Lung microvascular endothelial cell (primary cell): ENCODE measurements around the gene SERBP1. TPM values are rescaled to one million over a fixed set of nuclear protein-coding genes. Genes with fewer than 3 reads are reported as not detected.
"Not testable (repeated sequence)": the region's sequence is repeated elsewhere in the genome, so short reads cannot be mapped to it uniquely, and the experiment has no call there.

Experiments
- DNase-seq, 2 donors: peaks; one replicate each; pipeline versions ENCODE4 v3.0.0 to v3.0.0-alpha.2; 2010; ENCODE audit warnings: low read depth in 2 of 2
- total RNA-seq: library from RNA; depleted of rRNA; stranded (reverse); fragments of >200 nt; gene quantifications from 2 replicates; pipeline ENCODE4 v1.2.1, GENCODE V29; 2014

The SERBP1 gene
- 112 and 120 TPM in 2 replicates for total RNA-seq

DNA sequence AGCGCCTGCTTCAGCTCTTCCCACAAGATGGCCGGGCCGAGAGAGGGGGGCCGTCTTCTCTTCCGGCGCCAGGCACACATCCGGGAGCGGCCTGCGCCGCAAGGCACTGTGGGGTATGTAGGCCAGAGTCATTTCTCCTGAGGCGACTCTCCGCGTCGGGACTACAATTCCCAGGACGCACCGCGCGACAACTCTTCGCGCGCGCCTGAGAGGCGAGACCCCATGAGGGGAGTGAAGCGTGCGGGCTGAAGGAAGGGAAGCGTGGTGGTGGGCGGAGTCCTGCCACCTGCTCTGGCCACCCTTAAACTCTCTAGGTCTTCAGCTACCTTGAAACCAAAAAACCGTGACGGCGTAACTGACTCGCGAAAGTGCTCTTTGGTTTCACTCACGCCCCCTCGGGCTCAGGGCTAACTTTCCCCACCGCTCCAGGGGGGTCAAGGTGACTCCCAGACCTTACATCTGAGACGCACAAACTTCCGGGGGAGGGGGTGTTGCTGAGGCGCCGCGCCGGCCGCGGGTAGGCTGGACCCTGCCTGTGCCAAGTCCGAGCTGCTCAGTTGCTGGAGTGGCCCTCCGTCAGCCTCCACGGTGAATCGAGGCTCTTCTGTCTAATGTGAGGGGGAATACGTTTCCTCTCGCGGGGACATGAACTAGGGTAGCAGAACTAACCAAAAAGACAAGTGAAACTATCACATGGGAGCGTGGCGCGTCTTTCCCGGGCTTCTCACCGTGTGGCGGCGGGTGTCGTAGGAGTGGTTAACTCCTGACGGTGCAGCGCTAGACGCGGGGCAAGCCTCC lies at the start of gene SERBP1:
TSS of gene SERBP1 (minus strand) at position 45 of the 798 bp plus-strand sequence. CDS start 102 bp downstream, outside the sequence.
- peak; percentile 98 for DNase-seq

DNA sequence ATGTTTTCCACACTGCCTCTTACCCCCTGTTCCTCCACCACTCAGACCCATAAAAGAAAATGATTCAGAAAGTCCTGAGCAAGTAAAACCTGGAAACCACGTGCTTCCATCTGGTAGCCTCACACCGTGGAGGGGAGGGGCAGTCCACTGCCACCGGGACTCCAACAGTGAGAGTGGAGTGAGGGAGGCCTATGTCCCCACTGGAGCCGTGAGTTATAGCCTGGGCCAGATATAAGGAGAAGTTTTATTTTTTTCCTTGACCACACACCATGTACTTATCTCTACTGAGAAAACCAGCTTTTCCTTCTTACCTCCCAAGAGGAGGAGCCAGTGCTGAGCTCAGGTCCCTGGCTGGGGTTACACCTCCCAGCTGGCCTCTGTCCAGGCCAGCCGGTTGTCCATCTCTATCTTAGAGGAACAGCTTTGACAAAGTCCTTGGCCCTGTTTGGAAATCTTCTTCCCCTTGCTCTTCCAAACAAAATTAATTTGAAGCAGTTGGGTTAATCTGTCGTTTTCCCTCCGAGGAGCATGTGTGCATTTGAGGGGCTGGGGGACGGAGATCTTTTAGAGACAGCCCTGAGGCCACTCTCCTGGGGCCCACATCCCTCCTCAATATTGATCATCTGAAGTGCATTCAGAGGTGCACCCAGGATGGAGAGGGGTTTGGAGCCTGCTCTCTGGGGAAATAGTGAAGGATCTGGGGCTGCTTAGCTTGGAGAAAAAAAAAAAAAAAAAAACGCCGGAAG lies 49.1 kb upstream of the SERBP1 start:
- DNase-seq: peak; percentile 7 to 49

DNA sequence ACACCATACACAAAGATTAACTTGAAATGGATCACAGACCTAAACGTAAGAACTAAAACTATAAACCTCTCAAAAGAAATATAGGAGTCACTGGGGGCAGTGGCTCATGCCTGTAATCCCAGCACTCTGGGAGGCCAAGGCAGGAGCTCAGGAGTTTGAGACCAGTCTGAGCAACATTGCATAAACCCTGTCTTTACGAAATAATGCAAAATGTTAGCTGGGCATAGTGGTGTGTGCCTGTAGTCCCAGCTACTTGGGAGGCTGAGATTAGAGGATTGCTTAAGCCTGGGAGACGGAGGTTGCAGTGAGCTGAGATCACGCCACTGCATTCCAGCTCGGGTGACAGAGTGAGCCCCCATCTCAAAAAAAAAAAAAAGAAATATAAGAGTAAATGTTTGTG lies 46.7 kb upstream of the SERBP1 start:
- no peak for DNase-seq

DNA sequence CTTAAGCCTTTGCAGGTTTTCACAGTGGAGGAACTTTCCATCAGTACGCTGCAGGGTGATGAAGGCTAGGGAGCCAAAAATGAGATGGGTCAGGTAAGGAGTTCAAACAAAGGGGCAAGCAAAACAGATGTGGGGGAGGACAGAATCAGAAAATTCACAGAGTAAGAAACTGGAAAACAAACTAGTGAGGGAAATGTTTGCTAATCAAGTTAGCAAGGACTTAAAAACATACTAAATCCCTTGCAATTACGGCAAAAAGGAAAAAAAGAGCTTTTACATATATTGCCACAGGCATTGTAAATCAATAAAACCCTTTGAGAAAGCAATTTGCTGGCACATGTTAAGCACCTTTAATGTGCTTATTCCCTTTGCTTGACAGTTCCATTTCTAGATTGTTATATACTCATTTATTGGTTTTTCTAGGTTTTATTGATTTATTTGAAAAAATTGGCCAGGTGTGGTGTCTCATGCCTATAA lies 45.8 kb upstream of the SERBP1 start:
- DNase-seq: no peak

DNA sequence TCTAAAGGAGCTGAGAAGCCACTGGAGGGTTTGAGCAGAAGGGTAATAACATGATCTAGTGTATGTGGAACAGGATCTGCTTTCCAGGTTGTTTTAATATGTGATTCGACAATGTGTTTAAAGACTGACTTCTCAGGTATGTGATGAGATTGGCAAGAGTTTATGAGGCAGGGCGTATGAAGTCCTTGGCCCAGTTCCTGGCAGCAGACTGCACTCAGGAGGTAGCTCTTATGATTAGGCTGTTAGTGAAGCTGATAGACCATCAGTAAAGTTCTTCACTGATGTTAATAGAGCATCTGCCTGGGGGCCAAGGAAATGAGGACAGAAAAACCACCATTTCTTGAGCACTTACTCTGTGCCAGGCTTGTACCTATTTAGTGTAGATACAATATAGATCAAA lies 41.9 kb upstream of the SERBP1 start:
- no peak for DNase-seq

DNA sequence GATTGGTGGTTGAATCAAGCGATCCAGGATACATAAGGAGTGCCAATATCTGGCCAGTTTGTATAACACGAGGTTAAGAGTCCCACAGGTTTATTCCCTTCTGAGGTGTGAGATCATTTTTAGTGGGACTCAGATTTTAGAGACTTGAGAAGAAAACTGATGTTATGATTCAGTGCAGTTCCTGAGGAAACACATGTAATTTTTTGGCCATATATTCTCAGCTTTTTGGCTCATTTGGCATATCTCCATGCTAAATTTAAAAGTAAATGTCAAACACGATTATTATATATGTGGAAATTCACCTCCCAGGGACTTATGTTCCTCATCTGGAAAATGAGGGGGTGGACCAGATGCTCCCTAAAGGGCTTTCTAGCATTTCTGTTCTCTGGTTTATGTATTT lies 39.2 kb upstream of the SERBP1 start:
- DNase-seq: peak; percentile 41 to 76

DNA sequence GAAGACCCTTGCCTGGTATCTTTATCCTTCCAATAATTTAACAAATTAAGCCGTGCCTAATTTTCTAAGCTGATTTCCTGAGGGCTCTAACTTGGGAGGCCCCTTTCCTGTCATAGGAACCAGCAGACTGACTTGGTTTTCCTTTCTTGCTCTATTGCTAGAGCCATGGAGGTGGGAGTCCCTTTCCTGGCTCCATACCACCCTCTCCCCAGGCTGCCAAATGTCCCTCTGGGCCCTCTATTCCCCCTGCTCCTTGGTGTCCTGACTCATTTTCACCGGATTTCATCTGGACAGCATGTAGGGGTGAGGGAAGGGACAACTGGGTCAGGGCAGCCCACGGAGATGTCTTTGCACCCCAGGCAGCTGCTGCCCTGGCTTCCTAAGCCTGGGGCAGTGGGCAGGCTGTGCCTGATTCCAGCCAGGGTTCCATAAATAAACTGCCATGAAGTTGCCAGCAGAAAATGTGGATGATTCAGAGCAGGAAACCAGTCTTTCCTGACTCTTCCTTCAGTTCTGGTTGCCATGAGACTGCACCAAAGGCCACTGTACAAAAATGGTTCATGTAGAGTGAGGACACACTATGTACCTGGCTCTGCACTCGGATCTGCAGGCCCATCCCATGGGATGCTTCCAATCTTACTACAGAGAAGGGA lies 38.0 kb upstream of the SERBP1 start:
- peak; percentile 53 to 82 for DNase-seq

DNA sequence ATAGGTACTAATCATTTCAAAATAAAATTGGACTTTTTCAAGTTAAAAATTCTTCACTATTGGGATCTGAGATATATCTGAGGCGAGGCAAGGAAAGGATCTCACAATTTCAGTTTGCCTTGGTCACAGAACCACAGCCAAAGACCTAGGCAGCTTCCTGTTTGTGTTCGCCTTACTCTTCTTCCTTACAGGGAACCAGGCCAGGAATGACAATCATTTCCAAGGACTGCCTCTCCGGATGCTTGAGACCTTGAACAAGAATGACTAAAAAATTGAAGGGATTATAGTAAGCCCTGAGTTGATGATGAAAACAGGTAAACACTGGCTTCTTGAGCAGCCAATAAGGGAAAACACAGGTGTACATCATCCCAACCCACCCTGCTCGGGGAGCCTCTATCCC lies 35.2 kb upstream of the SERBP1 start:
- peak in 1 of 2 donors; percentile 77 for DNase-seq

DNA sequence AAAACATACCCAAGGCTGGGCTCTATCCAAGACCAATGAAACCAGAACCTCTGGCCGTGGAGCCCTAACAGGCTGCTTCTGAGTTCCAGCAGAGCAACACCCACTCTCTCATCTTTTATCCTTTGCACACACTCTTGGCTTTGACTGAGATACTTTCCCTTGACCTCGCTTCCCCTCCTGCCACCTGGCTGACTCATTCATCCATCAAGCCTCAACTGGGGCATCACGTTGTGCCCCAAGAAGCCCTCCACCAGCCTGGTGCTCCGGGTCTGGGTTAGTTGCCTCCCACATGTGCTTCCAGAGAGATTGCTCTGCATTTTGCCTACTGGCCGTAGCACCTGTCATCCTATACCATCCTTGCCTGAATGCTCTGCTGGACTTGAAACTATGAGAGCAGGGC lies 34.5 kb upstream of the SERBP1 start:
- DNase-seq: no peak

DNA sequence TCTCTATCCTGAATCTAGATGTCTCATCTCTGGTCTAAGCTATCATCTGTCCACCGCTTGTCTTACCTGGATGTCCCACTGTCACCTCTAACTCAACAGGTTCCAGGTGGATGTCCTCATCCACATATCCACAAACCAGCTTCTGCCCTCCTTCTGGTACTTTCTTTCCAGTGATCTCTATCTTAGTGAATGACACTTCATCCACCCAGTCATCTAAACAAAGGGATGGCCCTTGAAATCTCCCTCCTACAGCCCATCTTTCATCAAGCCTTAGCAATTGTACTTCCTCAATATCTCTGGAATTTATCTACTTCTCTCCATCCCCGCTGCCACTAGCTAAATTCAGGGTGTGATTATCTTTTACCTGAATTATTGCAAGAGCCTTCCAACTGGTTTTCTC lies 33.9 kb upstream of the SERBP1 start:
- no peak for DNase-seq

DNA sequence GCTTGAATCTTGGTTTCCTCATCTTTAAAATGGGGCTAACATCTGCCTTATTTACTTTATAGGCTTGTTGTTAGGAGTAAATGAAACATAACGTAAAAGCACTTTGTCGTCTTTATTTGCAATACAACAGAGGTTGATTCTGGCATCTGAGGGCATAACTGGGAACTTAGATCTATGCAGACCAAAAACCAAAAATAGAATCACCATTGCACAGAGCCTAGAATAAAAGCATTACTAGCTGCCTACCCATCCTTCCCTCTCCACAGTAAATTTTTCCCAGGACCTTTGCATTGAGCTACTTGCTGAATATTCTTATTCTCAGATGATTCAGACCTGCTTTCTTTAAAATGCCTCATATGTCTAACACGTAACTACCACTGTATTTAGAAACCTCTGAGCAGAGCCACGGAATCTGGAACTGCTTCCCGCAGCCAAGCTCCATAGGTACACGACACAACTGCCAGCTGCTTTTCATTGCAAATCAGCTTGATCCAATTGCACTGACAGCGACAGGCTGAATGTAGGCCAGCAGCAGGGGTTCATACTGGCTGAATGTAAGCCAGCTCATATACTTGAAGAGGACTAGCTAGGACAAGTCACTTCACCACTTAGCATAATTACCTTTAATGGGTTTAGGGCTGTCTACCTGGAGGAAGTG lies 33.2 kb upstream of the SERBP1 start:
- DNase-seq: no peak

DNA sequence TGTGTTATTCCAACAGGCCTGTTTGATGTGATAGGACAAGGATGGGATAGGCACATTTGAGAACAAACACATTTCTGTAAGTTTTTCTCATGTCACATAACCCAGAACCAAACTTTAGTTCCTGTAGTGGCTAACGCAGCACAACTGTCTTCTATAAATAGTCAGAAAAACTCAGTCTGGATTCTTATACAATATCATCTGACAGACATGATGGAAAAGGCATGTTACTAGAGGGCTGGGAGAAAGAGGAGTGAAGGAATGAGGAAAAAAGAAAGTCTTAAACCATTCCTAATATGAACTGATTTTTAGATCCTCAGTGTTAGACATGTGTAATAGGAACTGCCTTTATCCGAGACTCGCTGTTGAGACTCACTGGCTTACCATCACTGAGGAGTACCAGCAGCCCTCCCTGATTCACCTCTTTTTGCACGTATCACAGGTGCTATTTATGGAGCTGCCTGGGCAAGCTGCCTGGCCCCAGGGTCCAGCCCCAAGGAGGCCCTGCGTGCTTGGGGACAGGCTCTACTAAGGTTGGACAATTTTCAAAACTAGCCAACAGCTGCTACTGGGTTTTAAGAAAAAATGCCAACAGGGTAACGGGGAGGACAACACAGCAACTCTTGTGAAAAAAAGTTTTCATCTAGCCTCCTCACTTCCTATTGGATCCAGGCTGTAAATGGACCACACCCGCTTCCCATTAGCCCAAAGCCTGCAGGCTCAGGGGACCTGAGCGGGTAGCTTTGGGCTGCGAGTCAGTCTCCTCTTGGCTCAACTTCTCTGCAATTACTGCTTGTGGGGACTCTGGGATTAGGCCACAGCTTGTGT lies 30.7 kb upstream of the SERBP1 start:
- no peak for DNase-seq

DNA sequence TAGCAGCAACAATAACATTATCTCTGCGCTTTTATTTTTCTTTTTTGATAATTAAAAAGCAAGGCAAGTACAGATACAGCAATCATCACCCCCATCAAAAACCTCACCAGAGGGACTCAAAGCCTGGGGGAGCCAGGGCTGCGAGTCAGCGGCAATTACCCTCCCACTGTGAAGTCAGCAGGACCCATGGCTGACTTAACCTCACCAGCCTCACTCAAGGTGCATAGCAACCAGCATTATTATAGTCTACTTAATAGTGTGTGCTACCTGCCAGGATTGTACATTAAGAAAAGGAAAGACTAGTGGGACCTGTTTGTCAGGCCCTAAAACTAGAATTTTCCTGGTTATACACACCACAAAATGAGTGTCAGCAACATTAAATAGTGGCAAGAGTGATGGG lies 28.9 kb upstream of the SERBP1 start:
- no peak for DNase-seq

DNA sequence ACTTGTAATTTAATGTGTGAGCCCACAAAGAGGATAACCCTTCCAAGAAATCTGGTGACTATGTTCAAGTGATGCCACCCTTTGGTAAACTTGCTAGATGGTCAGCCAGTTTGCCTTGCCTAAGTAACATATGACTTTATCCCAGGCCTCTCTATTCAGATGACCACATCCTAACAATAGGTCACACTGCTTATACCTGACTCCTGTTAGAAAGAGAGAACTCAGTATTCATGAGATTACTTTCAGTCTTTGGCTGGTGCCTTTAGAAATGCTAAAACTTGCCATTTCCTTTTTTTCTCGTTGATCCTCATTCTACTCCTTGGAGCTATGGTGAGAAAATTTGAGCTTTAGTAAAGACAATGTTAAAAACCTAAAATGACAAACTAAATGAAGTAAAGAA lies 28.5 kb upstream of the SERBP1 start:
- DNase-seq: no peak

DNA sequence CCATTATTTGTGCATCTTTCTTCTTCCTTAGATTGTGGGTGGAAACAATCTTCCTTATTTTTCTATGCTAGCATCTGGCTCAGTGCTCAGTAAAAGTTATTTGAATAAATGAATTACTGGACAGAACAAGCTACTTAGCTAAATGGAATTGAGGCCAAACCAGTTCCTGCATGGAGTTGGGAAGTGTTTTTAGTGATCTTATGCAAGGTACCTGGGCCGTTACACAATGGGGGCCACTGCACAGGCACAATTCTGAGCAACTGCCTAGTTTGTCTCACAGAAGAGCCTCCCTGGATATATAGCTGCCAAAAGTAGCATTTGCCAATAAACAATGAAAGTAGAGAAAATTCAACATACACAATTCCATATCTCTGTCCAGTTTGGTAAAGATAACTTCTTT lies 27.0 kb upstream of the SERBP1 start:
- DNase-seq: no peak

DNA sequence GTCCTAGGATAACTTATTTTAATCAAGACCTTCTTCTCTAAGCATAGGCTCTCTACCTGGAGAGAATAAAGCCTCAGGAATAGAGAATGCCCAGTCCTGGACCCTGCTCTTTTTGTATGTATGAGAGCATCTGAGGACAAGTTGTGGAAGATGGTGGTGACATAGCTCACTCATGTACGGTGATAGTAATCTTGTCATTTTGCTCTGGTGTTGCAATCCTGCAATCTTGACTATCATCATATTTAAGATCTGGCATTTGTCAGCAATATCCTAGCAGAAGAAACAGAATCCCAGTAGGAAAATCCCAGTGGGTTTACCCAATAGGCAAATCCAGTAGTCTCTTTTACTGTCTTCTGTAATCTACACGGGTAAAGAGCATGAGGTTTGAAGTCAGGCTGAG lies 21.6 kb upstream of the SERBP1 start:
- no peak for DNase-seq

DNA sequence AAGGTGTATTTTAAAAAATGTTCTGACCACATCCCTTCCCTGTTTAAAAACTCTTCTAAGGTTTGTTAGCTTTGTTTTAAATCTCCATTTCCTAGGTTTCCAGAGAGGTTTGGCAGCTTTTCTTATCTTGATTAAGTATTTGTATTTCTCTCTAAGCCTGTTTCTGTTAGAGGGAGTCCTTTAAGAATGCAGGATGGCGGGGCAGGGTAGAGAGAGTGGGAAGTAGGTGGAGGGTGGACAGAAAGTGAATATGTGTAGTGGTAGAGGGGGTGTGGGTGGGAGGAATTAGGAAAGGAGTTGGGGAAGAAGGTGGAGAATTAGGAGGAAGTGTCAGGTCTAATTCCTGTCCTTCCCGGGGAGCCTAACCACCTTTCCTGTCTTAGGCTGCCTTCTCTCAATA lies 21.2 kb upstream of the SERBP1 start:
- DNase-seq: no peak

DNA sequence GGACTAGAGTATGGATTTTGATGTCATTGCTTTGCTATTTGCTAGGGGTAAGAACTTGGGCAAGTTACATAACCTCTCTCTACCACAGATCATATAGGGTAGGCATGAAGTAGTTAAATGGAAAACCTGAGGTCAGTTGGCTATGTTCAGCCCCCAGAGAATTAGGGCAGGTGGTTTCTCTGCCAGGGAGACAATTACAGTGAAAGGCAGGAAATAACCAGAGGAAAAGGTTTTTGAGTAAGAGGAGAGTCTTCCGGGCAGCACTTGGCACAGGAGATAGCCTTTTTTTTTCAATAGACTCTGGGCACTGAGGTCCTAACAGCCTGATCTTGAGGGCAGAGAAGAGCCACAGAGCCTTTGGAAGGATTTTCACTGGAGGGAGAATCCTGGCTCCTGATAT lies 16.7 kb upstream of the SERBP1 start:
- peak; percentile 27 to 51 for DNase-seq

DNA sequence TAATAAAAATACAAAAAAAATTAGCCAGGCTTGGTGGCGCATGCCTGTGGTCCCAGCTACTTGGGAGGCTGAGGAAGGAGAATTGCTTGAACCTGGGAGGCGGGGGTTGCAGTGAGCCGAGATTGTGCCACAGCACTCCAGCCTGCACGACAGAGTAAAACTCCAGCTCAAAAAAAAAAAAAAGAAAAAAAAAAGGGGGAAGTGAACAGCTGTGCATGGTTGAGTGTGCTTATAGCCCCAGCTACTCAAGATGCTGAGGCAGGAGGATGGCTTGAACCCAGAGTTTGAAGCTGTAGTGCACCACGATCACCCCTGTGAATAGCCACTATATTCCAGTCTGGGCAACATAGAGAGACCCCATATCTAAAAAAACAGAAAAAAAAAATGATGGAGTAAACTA lies 15.8 kb upstream of the SERBP1 start:
- not testable (repeated sequence) for DNase-seq

DNA sequence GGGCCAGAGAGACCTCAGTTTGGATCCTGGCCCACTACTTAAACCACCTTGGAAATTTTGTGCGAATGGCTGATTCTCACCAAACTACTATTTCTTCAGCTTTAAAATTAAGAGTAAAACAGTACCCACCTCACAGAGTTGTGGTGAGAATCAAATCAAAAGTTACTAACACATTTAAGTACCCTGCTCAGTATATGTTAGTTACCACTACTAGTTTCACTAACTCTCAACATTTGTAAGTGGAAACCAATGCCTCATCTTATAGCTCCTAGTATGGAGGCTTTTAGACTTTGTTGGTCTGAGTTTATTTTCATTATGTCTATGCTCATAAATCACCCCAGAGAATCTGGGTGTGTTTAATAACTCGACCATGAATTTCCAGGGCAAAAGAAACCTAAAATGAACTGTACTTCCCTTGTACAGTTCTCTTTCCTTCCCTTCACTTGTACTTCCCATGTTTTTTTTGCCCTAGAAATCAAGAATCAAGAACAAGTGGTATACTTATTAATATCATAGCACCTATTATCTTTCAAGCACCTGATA lies 11.6 kb upstream of the SERBP1 start:
- no peak for DNase-seq

DNA sequence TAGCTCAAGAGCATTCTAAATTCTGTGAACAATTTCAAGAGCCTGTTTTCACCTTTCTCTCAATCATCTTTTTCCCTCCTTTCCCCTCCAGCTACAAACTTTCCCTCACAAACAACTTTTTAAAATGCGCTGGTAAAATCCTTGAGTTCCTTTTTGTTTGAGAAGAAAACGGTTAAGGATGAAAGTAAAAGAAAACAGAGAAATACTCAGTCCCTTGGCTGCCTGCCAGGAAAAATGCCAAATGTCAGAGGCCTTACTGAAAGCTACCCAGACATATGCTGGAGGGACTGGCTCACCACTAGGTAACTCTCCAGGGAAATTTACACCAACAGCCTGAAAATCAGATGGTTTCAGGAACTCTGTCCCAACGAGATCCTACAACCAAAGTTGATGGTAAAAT lies 11.0 kb upstream of the SERBP1 start:
- DNase-seq: peak; percentile 66 to 76
